Hindlimb muscle (tissue), 1 donor: ENCODE results near the gene PWWP3B. TPM values are rescaled to one million over a fixed set of nuclear protein-coding genes. Genes with fewer than 3 reads are reported as not detected.
"Not testable (repeated sequence)": the region's sequence is repeated elsewhere in the genome, so short reads cannot be mapped to it uniquely, and the experiment has no call there.

Source experiments
- DNase-seq: peaks from one replicate; pipeline ENCODE4 v3.0.0-alpha.2; 2013
- polyA plus RNA-seq: library from polyadenylated mRNA; unstranded; fragments of 120-200 nt; gene quantifications from one replicate; pipeline ENCODE4 v1.2.1, GENCODE V29; 2013; ENCODE audit not compliant: insufficient read length

PWWP3B gene
- polyA plus RNA-seq, result 26.3 TPM

GRCh38 chrX:106168107-106168506 is at the start of gene PWWP3B:
Gene PWWP3B (plus strand): TSS chrX:106168305. CDS start chrX:106205433, 37,128 bp downstream.
- peak; percentile 29 for DNase-seq

DNA sequence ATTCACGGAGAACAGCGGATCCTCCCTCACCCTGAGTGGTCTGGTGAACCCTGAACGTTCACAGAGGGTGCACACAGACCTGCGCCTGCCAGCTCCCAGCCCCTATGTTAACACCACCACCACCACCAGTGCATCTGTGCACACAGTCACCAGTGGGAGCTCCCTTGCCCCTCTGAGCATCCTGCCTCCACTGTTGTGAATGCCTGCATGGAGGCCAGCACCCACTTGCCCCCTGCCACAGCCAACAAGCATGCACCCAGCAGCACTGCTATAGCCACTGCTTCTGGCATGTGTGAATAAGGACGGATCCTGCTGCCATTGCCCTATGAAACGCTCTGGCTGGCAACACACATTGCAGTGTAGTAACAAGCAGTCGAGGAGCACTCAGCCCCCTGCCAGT is 29.1 kb upstream of the PWWP3B start:
- no peak for DNase-seq

- no peak for DNase-seq
Measured at GRCh38 chrX:106144755-106145639, 23.1 kb upstream of the PWWP3B start.

GRCh38 chrX:106150701-106151100 is 17.4 kb upstream of the PWWP3B start:
- no peak for DNase-seq

GRCh38 chrX:106159861-106160282 is 8.2 kb upstream of the PWWP3B start:
- no peak for DNase-seq

- DNase-seq, result peak; percentile 6
Measured at GRCh38 chrX:106170318-106170717, 2.2 kb downstream of the PWWP3B start.

DNA sequence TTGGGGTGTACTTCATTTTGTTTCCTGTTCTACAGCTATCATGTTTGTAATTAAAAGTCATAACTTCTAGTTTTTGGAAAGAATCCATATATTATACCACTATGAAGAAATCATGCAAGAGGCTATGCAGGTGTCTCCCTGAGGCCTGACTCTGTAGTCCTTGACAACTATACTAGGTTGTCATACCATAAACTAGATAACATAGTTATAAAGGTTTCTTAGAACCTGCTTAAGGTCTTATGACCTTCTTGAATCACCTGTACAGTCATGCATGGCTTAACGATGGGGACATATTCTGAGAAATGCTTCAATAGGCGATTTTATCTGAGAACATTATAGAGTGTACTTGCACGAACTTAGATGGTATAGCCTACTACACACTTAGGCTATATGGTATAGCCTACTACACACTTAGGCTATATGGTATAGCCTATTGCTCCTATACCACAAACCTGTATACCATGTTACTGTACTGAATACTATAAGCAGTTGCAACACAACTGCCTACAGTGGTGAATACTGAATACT is 3.3 kb downstream of the PWWP3B start:
- no peak for DNase-seq

GRCh38 chrX:106177106-106177981 is 9.2 kb downstream of the PWWP3B start:
- peak; percentile 60 for DNase-seq

DNA sequence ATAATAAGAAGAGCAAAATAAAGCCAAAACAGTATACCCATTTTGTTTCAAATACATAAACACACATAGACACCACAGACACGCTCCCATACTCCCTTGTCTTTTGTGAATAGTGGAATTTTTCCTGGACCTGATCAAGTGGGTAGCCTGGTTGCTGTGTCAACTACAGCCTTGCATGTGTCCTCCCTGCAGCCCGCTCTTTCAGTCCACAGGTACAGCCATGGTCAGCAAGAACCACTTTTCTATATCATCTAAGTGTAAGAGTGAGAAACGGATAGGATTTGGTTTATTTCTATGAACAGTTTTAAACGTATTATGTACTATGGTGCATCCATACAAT is 9.8 kb downstream of the PWWP3B start:
- DNase-seq, result no peak

DNA sequence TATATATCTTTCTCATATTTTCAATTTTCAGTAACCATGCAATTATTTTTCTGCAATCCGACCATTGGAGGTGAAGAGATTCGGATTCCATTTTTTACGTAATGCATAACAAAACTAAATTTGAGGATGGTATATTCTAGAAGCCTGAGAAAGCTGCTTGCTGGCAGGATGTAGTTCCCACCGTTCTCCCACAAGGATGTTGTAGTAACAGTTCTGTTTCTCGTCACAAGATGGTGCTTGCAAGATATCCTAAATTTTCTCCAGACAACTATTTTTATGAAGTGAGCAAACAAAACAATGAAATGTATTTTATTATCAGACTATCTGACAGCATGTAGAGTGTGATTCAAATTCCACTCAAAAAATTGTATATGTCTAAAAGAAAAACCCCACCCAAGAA is 10.7 kb downstream of the PWWP3B start:
- no peak for DNase-seq

- not testable (repeated sequence) for DNase-seq
Measured at GRCh38 chrX:106183685-106184084, 15.6 kb downstream of the PWWP3B start.

GRCh38 chrX:106201502-106202178 is 33.5 kb downstream of the PWWP3B start:
- peak; percentile 4 for DNase-seq

DNA sequence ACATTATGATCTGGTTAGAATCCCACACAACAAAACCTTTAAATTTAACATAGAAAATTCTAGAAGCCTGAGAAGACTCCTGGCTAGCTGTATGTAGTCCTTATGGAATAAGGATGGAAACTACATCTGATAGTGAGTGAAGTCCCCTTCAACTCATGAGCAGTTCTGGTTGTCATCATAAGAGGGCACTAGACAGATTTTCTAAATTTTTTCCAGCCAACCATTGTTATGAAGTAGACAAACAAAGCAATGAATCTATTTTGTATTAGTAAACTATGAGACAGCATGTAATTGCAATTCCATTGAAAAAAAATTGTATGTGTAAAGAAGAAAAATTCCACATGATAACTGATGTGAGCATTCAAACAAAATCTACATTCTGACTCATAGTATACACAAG is 35.2 kb downstream of the PWWP3B start:
- no peak for DNase-seq

DNA sequence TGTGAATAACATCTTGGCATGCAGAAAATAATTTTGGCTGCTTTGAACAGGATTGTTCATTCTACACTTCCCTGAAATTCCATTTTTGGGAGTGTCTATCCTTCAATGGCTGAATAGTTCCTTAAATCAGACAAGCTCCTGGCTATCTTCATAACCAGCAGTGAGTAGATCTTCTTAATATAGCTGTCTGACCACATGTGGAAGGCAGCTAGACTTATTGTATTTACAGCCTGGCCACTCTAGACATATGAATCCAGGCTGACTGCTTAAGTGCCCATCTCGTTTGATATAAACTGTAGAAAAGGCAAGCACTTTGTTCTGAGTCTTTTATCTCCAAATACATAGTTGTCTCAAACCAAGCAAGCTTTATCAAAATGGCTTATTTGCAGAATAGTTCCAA is 40.0 kb downstream of the PWWP3B start:
- DNase-seq, result no peak

Other genes starting within 250 kb of the PWWP3B start
- gene SERPINA7, start 129.6 kb upstream of the PWWP3B start, polyA plus RNA-seq, result not detected